Cardiac septum (tissue), 1 donor: Measurements from ENCODE around the gene HDAC11. TPM values are rescaled to one million over a fixed set of nuclear protein-coding genes. Genes with fewer than 3 reads are reported as not detected.
"Not testable (repeated sequence)": the region's sequence is repeated elsewhere in the genome, so short reads cannot be mapped to it uniquely, and the experiment has no call there.

Experiments used
- DNase-seq: peaks from one replicate; pipeline ENCODE4 v3.0.0-alpha.2; 2020; ENCODE audit warnings: low spot score
- intact Hi-C: fragments of 100-400 bp; cut with DNase I; formaldehyde crosslinking; loops from one replicate; pipeline ENCODE4 v1.14.0; 2022
- long read RNA-seq: library from polyadenylated mRNA; unstranded; transcript quantifications from one replicate; pipeline ENCODE4 v2.0.0, GENCODE V29; 2021
- total RNA-seq: library from RNA; stranded (reverse); fragmentation: NEBNext Ultra II Directional; extraction: Animal tissue kit (Norgen Biotek cat#: 25700); gene quantifications from one replicate; pipeline ENCODE4 v1.2.1, GENCODE V29; 2021
- donor health status: DM: no; HTN: no; CAD: no.

The HDAC11 gene
- total RNA-seq: 30.7 TPM
- long read RNA-seq, transcript HDAC11-201 (10 exons, 2,960 nt): major isoform, 74 of 150 reads
- long read RNA-seq, transcript HDAC11-203 (7 exons, 1,018 nt): minor isoform, 6 of 150 reads
- long read RNA-seq, transcript HDAC11-213 (9 exons, 2,766 nt): minor isoform, 13 of 150 reads
- long read RNA-seq, partial matches to known transcripts: 9 of 150 reads
- long read RNA-seq, other reads (novel, unspliced or antisense): 48 of 150 reads

- intact Hi-C loops: no loop called here
- peak; percentile 100 for DNase-seq
These were observed at the start of gene HDAC11 for GRCh38 chr3:13479582-13480339. Gene HDAC11 (plus strand): TSS chr3:13480306. CDS start chr3:13480348, 42 bp downstream.

- DNase-seq, intact Hi-C loops: not testable (repeated sequence)
These were observed 49.7 kb upstream of the HDAC11 start for GRCh38 chr3:13430411-13430875.

- DNase-seq: no peak
- intact Hi-C loops: no loop called here
These were observed 48.0 kb upstream of the HDAC11 start for GRCh38 chr3:13432093-13432492.

- intact Hi-C loops: no loop called here
- DNase-seq: no peak
These were observed 46.2 kb upstream of the HDAC11 start for GRCh38 chr3:13433912-13434311.

- intact Hi-C loops, DNase-seq: not testable (repeated sequence)
These were observed 43.9 kb upstream of the HDAC11 start for GRCh38 chr3:13436213-13436612.

- intact Hi-C loops: no loop called here
- DNase-seq: no peak
These were observed 39.8 kb upstream of the HDAC11 start for GRCh38 chr3:13440204-13440817.

GRCh38 chr3:13442882-13443281 is 37.2 kb upstream of the HDAC11 start:
- intact Hi-C loops: not testable (repeated sequence)

GRCh38 chr3:13451301-13451673 is 28.8 kb upstream of the HDAC11 start:
- intact Hi-C loops: loop anchor here (5.0 to 10.0 kb wide), 2 partner anchors 104 to 166 kb away; no protein-coding TSS in a partner anchor
- no peak for DNase-seq

More at GRCh38 chr3:13442882-13443281, 37.2 kb upstream of the HDAC11 start:
- not testable (repeated sequence) for DNase-seq

GRCh38 chr3:13452490-13453335 is 27.4 kb upstream of the HDAC11 start:
- DNase-seq: no peak
- intact Hi-C loops: loop anchor here (2.0 to 10.0 kb wide), 3 partner anchors 105 to 360 kb away; no protein-coding TSS in a partner anchor

- DNase-seq: no peak
- intact Hi-C loops: loop anchor here (10.0 kb wide), 1 partner anchor 171 kb away; no protein-coding TSS in a partner anchor
These were observed 24.5 kb upstream of the HDAC11 start for GRCh38 chr3:13455644-13456043.

- DNase-seq: no peak
- intact Hi-C loops: loop anchor here (10.0 kb wide), 1 partner anchor 173 kb away; no protein-coding TSS in a partner anchor
These were observed 22.5 kb upstream of the HDAC11 start for GRCh38 chr3:13457593-13457992.

- no peak for DNase-seq
- intact Hi-C loops: loop anchor here (5.0 to 10.0 kb wide), 2 partner anchors 152 to 175 kb away; no protein-coding TSS in a partner anchor
These were observed 20.3 kb upstream of the HDAC11 start for GRCh38 chr3:13459605-13460340.

GRCh38 chr3:13460341-13460736 is 19.8 kb upstream of the HDAC11 start:
- DNase-seq: no peak
- intact Hi-C loops: loop anchor here (5.0 kb wide), 1 partner anchor 153 kb away; no protein-coding TSS in a partner anchor

GRCh38 chr3:13461169-13462124 is 18.7 kb upstream of the HDAC11 start:
- intact Hi-C loops: loop anchor here (5.0 kb wide), 1 partner anchor 154 kb away; no protein-coding TSS in a partner anchor
- no peak for DNase-seq

- intact Hi-C loops: loop anchor here (5.0 kb wide), 1 partner anchor 155 kb away; no protein-coding TSS in a partner anchor
- no peak for DNase-seq
These were observed 17.9 kb upstream of the HDAC11 start for GRCh38 chr3:13462125-13462629.

GRCh38 chr3:13462822-13463221 is 17.3 kb upstream of the HDAC11 start:
- intact Hi-C loops: loop anchor here (5.0 kb wide), 1 partner anchor 156 kb away; no protein-coding TSS in a partner anchor
- no peak for DNase-seq
